Gastroesophageal sphincter (tissue), 3 donors: ENCODE results near the gene LGR5.

ENCODE experiments used
- CTCF ChIP-seq, 4 experiments: fragments of 200-600 bp in 2 of 4; fragments of 450-650 bp in 2 of 4; sonication (generic) in 1 of 4; IDR thresholded peaks; one replicate each; pipeline ENCODE4 v1.5.1; 2017 to 2019; ENCODE audit warnings: antibody characterized with exemption in 4 of 4, mild to moderate bottlenecking in 2 of 4, moderate library complexity in 2 of 4
- EP300 ChIP-seq: sonication (generic); formaldehyde crosslinking; IDR thresholded peaks from one replicate; pipeline ENCODE4 v1.6.1; 2017; ENCODE audit warnings: antibody characterized with exemption, mild to moderate bottlenecking

DNA sequence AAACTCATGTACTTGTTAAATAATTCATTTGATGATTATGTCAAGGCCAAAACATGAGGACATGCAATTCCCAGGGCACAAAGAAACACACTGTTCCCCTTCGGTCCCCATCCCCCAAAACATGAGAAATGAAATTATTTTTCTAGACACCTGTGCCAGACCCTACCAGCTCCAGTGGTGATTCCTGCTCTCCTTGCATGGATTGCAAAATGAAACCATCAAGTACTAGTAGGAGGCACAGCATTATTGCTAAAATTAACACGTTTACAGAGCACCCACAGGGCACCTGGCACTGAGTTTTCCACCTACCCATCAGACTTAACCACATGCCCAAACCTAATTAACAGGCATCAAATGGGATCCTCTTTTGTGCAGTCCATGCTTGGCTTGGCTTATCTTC, 147.4 kb downstream of the LGR5 start:
- TF ChIP-seq CTCF (IDR thresholded peaks at IDR 0.05) (no peak), EP300 (no peak)
